DOHH2 (cell line): ENCODE data around the gene C19orf73.

Source experiments
- EZH2phosphoT487 ChIP-seq: fragments of 200-600 bp; sonication (generic); IDR thresholded peaks from 2 replicates; pipeline ENCODE4 v1.6.1; 2017; ENCODE audit warnings: borderline replicate concordance, mild to moderate bottlenecking, antibody characterized with exemption, low read length, moderate library complexity, mixed read lengths
- TF ChIP-seq, protein P1 (sequence below): fragments of 200-600 bp; sonication (generic); IDR thresholded peaks from one replicate; pipeline ENCODE4 v1.5.1; 2014; ENCODE audit warnings: antibody characterized with exemption, mild to moderate bottlenecking, low read depth, low read length; ENCODE audit not compliant: poor library complexity, severe bottlenecking

DNA sequence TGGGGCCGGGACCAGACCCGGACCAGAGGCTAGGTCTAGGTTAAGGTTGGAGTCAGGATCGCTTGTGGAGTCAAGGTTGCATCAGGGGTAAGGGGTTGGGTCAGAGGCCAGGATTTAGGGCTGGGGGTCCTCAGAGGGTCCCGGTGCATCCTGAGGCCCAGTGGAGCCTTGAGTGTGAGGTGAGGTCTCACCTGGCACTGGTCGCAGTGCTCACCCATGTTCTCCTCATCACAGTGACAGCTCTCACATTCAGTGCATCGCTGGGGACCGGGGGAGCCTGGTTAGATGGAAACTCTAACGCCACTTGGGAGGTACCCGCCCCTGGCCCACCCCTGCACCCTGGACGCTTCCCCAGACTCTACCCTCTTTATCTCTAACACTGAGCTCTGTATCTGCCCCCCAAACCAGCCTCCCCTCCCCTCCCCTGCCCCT lies 33.2 kb upstream of the C19orf73 start:
- TF ChIP-seq, protein P1, sequence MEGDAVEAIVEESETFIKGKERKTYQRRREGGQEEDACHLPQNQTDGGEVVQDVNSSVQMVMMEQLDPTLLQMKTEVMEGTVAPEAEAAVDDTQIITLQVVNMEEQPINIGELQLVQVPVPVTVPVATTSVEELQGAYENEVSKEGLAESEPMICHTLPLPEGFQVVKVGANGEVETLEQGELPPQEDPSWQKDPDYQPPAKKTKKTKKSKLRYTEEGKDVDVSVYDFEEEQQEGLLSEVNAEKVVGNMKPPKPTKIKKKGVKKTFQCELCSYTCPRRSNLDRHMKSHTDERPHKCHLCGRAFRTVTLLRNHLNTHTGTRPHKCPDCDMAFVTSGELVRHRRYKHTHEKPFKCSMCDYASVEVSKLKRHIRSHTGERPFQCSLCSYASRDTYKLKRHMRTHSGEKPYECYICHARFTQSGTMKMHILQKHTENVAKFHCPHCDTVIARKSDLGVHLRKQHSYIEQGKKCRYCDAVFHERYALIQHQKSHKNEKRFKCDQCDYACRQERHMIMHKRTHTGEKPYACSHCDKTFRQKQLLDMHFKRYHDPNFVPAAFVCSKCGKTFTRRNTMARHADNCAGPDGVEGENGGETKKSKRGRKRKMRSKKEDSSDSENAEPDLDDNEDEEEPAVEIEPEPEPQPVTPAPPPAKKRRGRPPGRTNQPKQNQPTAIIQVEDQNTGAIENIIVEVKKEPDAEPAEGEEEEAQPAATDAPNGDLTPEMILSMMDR: no peak
- no peak for TF ChIP-seq EZH2phosphoT487
